GM12872 (cell line): ENCODE measurements around the gene TPGS1.

Experiments
- TF ChIP-seq, protein P1 (sequence below): IDR thresholded peaks from 3 replicates; pipeline ENCODE4 v1.5.1; 2011; ENCODE audit warnings: low read depth, mild to moderate bottlenecking, low read length, moderate library complexity; ENCODE audit not compliant: insufficient read depth

The TPGS1 gene

DNA sequence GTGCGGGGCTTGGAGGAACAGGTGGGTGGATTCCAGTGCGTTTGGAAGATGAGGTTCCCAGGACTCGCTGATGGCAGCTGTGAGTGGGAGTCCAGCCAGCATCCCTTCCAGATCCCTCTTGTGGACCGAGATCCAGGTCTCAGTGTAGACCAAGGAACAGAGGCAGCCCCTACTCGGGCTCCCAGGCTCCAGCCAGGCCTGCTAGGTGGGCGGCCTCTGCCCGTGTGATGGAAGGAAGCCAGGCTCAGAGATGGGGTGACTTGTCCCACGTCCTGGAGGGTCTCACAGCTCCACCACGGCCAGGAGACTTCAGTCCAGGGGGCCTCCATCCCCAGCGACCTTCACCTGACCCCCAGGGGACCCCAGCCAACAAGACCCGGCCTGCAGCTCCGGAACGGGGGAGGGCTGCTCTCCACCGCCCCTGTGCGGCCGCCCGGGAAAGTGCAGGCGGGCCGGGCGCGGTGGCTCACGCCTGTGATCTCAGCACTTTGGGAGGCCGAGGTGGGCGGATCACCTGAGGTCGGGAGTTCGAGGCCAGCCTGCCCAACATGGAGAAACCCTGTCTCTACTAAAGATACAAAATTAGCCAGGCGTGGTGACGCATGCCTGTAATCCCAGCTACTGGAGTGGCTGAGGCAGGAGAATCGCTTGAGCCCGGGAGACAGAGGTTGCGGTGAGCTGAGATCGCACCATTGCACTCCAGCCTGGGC lies 11.7 kb upstream of the TPGS1 start:
- TF ChIP-seq, protein P1, sequence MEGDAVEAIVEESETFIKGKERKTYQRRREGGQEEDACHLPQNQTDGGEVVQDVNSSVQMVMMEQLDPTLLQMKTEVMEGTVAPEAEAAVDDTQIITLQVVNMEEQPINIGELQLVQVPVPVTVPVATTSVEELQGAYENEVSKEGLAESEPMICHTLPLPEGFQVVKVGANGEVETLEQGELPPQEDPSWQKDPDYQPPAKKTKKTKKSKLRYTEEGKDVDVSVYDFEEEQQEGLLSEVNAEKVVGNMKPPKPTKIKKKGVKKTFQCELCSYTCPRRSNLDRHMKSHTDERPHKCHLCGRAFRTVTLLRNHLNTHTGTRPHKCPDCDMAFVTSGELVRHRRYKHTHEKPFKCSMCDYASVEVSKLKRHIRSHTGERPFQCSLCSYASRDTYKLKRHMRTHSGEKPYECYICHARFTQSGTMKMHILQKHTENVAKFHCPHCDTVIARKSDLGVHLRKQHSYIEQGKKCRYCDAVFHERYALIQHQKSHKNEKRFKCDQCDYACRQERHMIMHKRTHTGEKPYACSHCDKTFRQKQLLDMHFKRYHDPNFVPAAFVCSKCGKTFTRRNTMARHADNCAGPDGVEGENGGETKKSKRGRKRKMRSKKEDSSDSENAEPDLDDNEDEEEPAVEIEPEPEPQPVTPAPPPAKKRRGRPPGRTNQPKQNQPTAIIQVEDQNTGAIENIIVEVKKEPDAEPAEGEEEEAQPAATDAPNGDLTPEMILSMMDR = peak; percentile 72

DNA sequence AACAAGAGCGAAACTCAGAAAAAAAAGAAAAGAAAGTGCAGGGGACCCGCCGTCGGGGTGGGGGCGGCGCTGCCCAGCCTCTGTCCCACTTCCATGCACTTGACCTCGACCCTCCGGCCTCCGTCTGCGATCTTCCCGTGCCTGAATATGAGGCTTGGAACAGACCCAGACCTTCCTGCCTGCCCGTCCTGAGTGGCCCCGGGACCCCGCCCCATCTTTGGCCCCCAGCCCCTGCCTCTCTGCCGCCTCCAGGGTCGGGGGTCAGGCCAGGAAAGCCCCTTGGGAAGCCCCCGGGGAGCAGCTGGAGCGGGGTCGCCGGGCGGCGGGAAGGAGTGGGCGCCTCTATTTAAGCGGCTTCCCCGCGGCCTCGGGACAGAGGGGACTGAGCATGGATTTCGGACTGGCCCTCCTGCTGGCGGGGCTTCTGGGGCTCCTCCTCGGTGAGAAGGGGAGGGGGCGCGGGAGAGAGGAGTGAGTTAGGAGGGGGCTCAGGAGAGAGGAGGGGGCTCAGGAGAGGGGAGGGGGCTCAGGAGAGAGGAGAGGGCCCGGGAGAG lies 11.1 kb upstream of the TPGS1 start, which contains the start of gene MADCAM1:
Gene MADCAM1, plus strand, starts transcription at position 375 of the 554 bp plus-strand sequence. Its CDS starts 14 bp downstream, at position 389.
- TF ChIP-seq, protein P1 = no peak

DNA sequence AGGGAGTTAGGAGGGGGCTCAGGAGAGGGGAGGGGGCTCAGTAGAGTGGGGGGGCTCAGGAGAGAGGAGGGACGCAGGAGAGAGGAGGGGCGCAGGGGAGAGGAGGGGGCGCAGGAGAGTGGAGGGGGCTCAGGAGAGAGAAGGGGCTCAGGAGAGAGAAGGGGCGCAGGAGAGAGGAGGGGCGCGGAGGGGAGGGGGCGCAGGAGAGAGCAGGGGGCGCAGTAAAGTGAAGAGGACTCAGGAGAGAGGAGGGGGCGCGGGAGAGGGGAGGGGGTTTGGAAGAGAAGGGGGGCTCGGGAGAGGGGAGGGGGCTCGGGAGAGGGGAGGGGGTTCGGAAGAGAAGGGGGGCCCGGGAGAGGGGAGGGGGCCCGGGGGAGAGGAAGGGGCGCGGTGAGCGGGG lies 10.3 kb upstream of the TPGS1 start:
- TF ChIP-seq, protein P1 = no peak

DNA sequence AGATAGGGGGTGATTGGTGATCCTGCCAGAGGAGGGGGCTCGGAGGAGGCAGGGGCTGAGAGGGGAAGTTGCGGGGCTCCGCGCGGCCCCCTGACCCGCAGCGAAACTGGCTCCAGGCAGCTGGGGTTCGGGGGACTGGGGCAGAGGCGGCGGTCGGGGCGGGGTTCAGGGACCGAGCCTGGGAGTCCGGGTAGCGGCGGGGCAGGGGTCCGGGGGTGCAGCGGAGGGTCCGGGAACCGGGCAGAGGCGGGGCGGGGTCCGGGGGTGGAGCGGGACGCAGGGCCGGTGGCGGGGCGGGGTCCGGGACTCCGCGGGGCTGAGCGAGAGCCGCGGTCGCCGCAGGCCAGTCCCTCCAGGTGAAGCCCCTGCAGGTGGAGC lies 9.8 kb upstream of the TPGS1 start:
- TF ChIP-seq, protein P1 = no peak

DNA sequence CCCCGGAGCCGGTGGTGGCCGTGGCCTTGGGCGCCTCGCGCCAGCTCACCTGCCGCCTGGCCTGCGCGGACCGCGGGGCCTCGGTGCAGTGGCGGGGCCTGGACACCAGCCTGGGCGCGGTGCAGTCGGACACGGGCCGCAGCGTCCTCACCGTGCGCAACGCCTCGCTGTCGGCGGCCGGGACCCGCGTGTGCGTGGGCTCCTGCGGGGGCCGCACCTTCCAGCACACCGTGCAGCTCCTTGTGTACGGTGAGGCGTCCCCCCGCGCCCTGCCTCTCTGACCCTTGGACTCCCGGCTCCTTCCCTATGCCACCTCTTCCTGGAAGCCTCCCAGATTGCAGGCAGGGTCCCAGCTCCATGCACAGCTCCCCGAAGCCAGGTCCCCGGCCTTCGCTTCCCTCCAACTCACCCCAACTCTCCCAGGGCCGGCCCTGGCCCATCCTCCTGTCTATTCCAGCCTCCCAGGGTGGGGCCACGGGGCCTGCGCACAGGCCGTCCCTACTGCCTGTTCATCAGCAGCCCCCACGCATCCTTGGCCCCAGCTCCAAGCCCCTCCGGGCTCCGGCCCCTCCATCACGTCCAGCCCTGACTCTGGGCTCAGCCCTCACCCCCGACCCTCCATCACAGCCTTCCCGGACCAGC lies 9.3 kb upstream of the TPGS1 start:
- TF ChIP-seq, protein P1 = no peak

DNA sequence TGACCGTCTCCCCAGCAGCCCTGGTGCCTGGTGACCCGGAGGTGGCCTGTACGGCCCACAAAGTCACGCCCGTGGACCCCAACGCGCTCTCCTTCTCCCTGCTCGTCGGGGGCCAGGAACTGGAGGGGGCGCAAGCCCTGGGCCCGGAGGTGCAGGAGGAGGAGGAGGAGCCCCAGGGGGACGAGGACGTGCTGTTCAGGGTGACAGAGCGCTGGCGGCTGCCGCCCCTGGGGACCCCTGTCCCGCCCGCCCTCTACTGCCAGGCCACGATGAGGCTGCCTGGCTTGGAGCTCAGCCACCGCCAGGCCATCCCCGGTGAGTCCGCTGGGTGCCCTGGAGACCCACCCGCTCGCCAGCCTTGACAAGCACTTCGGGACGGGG lies 8.8 kb upstream of the TPGS1 start:
- TF ChIP-seq, protein P1 = no peak

DNA sequence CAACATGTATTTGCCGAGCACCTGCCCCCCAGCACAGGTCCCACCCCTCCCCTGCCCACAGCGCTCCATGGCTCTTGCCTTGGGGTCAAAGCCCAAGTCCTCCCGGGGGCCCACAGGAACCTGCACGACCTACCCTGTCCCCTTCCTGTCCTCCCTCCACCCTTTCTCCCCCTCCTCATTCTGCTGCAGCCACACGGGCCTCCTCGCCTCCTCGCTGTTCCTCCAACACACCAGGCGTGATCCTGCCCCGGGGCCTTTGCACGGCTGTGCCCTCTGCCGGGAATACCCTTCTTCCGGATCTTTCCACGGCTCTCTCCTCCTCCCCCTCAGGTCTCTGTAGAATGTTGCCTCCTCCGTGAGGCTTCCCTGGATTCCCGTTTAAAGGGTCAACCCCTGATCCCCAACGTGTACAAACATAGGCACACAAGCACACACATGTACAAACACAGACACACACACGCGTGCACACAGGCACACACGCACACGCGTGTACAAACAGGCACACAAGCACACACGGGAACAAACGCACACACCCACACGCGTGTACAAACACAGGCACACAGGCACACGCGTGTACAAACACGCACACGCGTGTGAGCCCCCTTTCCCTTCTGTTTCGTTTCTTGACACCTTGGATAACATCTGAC lies 8.2 kb upstream of the TPGS1 start:
- TF ChIP-seq, protein P1 = no peak
